ENCODE results near the gene ALAS1.
"Not testable (repeated sequence)": the region's sequence is repeated elsewhere in the genome, so short reads cannot be mapped to it uniquely, and the experiment has no call there.

ALAS1 gene

GRCh38 chr3:52197842-52198625 lies at the start of gene ALAS1:
TSS of gene ALAS1 (plus strand) at chr3:52198160. CDS start at chr3:52199242, 1,082 bp downstream.
- DNase-seq = peak; percentile 67

GRCh38 chr3:52149021-52149420 lies 48.9 kb upstream of the ALAS1 start:
- no peak for DNase-seq

- no peak for DNase-seq
These were observed 48.2 kb upstream of the ALAS1 start for GRCh38 chr3:52149726-52150125.

- no peak for DNase-seq
These were observed 47.6 kb upstream of the ALAS1 start for GRCh38 chr3:52150357-52150756.

GRCh38 chr3:52150860-52151259 lies 47.1 kb upstream of the ALAS1 start:
- DNase-seq = no peak

GRCh38 chr3:52151991-52152390 lies 46.0 kb upstream of the ALAS1 start:
- not testable (repeated sequence) for DNase-seq

- peak; percentile 0 for DNase-seq
These were observed 44.4 kb upstream of the ALAS1 start for GRCh38 chr3:52153389-52154096.

- peak; percentile 87 for DNase-seq
These were observed 43.5 kb upstream of the ALAS1 start, which contains the start of gene POC1A for GRCh38 chr3:52154135-52155094. TSS of gene POC1A (minus strand) at chr3:52154423. CDS start at chr3:52154372, 51 bp downstream.

- no peak for DNase-seq
These were observed 42.0 kb upstream of the ALAS1 start for GRCh38 chr3:52155912-52156311.

- DNase-seq = no peak
These were observed 38.5 kb upstream of the ALAS1 start for GRCh38 chr3:52159503-52159902.

GRCh38 chr3:52162250-52162872 lies 35.6 kb upstream of the ALAS1 start:
- no peak for DNase-seq

GRCh38 chr3:52167240-52167639 lies 30.7 kb upstream of the ALAS1 start:
- no peak for DNase-seq

- DNase-seq = not testable (repeated sequence)
These were observed 27.7 kb upstream of the ALAS1 start for GRCh38 chr3:52170217-52170616.

GRCh38 chr3:52171514-52172261 lies 26.3 kb upstream of the ALAS1 start:
- DNase-seq = no peak

GRCh38 chr3:52172262-52172757 lies 25.6 kb upstream of the ALAS1 start:
- no peak for DNase-seq

GRCh38 chr3:52173101-52173500 lies 24.9 kb upstream of the ALAS1 start:
- DNase-seq = no peak

- no peak for DNase-seq
These were observed 23.1 kb upstream of the ALAS1 start for GRCh38 chr3:52174896-52175295.

GRCh38 chr3:52175416-52176179 lies 22.4 kb upstream of the ALAS1 start:
- DNase-seq = no peak

- DNase-seq = no peak
These were observed 21.7 kb upstream of the ALAS1 start for GRCh38 chr3:52176180-52176752.

- no peak for DNase-seq
These were observed 20.8 kb upstream of the ALAS1 start for GRCh38 chr3:52176951-52177700.
